Neural cell (in vitro differentiated cells): ENCODE measurements around the gene MICA.

ENCODE experiments used
- CTCF ChIP-seq: fragments of 450-650 bp; IDR thresholded peaks from 2 replicates; pipeline ENCODE4 v1.5.1; 2014; ENCODE audit warnings: antibody characterized with exemption, mild to moderate bottlenecking, moderate library complexity; ENCODE audit not compliant: poor library complexity, severe bottlenecking
- REST ChIP-seq: IDR thresholded peaks from 2 replicates; pipeline ENCODE4 v1.6.1; 2012; ENCODE audit warnings: borderline replicate concordance
- SMC3 ChIP-seq: fragments of 450-650 bp; conservative IDR thresholded peaks from 2 replicates; pipeline ENCODE4 v1.6.1; 2014; ENCODE audit warnings: antibody characterized with exemption, mild to moderate bottlenecking, moderate library complexity; ENCODE audit not compliant: poor library complexity
- TAF1 ChIP-seq: IDR thresholded peaks from 2 replicates; pipeline ENCODE4 v1.6.1; 2012; ENCODE audit warnings: low read depth

GRCh38 chr6:31403283-31404060 lies at the start of gene MICA:
- TF ChIP-seq CTCF (no peak), TAF1 (no peak), REST (no peak), SMC3 (no peak)
